ENCODE measurements around the gene PPM1G. TPM values are rescaled to one million over a fixed set of nuclear protein-coding genes. Genes with fewer than 3 reads are reported as not detected.
"Not testable (repeated sequence)": the region's sequence is repeated elsewhere in the genome, so short reads cannot be mapped to it uniquely, and the experiment has no call there.

The PPM1G gene
- polyA plus RNA-seq, 1 donor, result 66.4 TPM

GRCh38 chr2:27362678-27363420 is 46.5 kb downstream of the PPM1G start:
- WGBS (ENCODE audit: insufficient coverage, low lambda C conversion rate), result 100% methylated on average over 1 of the region's 4 CpGs
- H3K4me3 ChIP-seq (ENCODE audit: low read length), result no peak overlapping the region
- H3K27ac ChIP-seq (ENCODE audit: low read length), result no peak overlapping the region
- H3K4me1 ChIP-seq (ENCODE audit: control insufficient read depth, insufficient read depth, low read length), result peaks cover under 1% of the 10 kb centered on the region
- no peak for DNase-seq
- H3K9me3 ChIP-seq (ENCODE audit: control insufficient read depth, low read depth, low read length), result no peaks in the 10 kb centered on the region
- H3K27me3 ChIP-seq (ENCODE audit: control insufficient read depth, insufficient read depth, low read length), result no peaks in the 10 kb centered on the region
- peaks cover 44% of the 10 kb centered on the region for H3K36me3 ChIP-seq (ENCODE audit: control insufficient read depth, insufficient read depth, low read length)

DNA sequence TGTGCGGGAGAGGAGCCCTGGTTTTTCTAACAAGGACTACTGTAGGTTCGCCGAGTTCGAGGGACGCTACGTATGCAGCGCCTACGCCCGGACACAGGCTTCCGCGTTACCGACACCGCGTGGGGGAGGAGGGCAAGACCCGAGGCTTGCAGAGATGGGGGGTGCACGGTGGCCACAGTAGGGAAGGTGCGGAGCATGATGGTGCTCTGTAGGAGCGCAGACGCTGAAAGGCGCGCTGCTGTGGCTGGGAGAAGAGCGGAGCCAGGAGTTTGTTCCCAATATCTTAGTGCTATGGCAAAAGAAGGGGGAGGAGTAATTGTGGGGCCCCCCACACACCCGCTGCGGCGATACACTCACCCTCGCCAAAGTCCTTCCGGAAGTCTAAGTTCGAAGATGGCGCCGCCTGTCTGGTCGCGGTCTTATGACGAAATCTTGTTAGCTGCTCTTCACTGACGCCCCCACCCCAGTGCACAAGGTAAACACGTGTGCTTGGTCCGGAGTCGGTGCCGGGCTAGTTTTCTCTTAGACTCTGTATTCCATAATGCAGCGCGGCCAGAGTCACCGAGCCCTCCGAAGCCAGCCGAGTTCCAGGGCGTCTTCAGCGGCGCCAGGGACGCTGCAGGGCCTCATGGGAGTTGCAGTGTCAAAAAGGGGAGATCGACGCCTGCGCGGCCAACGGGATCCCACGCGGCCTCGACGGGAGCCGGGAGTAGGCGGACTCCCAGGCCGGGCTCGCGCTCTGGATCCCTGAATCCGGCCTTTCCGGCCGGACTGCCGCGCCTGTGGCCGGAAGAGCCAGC is 52.8 kb downstream of the PPM1G start, which contains the start of gene GTF3C2:
TSS of gene GTF3C2 (minus strand) at position 383 of the 800 bp plus-strand sequence. CDS start 13,210 bp downstream, outside the sequence.
- no CpG with 5 or more reads among the region's 67 CpGs for WGBS (ENCODE audit: insufficient coverage, low lambda C conversion rate)
- Histone ChIP-seq H3K27ac (ENCODE audit: low read length) (peak within 1 kb of the TSS; percentile 92), H3K4me3 (ENCODE audit: low read length) (peak within 1 kb of the TSS; percentile 77), H3K4me1 (ENCODE audit: control insufficient read depth, insufficient read depth, low read length) (peaks cover 14% of the 10 kb centered on the region), H3K36me3 (ENCODE audit: control insufficient read depth, insufficient read depth, low read length) (no peaks in the 10 kb centered on the region), H3K9me3 (ENCODE audit: control insufficient read depth, low read depth, low read length) (no peaks in the 10 kb centered on the region), H3K27me3 (ENCODE audit: control insufficient read depth, insufficient read depth, low read length) (no peaks in the 10 kb centered on the region)
- peak; percentile 96 to 99 for DNase-seq

- H3K36me3 ChIP-seq (ENCODE audit: control insufficient read depth, insufficient read depth, low read length), result no peaks in the 10 kb centered on the region
- H3K9me3 ChIP-seq (ENCODE audit: control insufficient read depth, low read depth, low read length), result no peaks in the 10 kb centered on the region
- peak overlapping the region; percentile 92 for H3K27ac ChIP-seq (ENCODE audit: low read length)
- peak in 1 of 2 donors; percentile 66 for DNase-seq
- H3K4me3 ChIP-seq (ENCODE audit: low read length), result peak overlapping the region; percentile 77
- no CpG with 5 or more reads among the region's 12 CpGs for WGBS (ENCODE audit: insufficient coverage, low lambda C conversion rate)
- H3K4me1 ChIP-seq (ENCODE audit: control insufficient read depth, insufficient read depth, low read length), result peaks cover 14% of the 10 kb centered on the region
- H3K27me3 ChIP-seq (ENCODE audit: control insufficient read depth, insufficient read depth, low read length), result no peaks in the 10 kb centered on the region
Observed at GRCh38 chr2:27356056-27356381, 53.4 kb downstream of the PPM1G start.

DNA sequence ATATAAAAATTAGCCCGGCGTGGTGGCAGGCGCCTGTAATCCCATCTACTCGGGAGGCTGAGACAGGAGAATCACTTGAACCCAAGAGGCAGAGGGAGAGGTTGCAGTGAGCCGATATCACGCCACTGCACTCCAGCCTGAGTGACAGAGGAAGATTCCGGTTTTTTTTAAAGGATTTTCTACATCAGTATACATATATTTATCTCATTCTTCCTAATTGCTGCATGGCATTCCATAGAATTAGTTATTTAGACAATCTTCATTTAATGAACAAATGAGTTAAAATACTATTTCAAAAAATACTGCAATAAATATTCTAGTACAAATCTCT is 54.8 kb downstream of the PPM1G start:
- Histone ChIP-seq H3K27me3 (ENCODE audit: control insufficient read depth, insufficient read depth, low read length) (no peaks in the 10 kb centered on the region), H3K36me3 (ENCODE audit: control insufficient read depth, insufficient read depth, low read length) (peaks cover 2% of the 10 kb centered on the region), H3K9me3 (ENCODE audit: control insufficient read depth, low read depth, low read length) (no peaks in the 10 kb centered on the region), H3K27ac (ENCODE audit: low read length) (no peak overlapping the region), H3K4me1 (ENCODE audit: control insufficient read depth, insufficient read depth, low read length) (peaks cover 14% of the 10 kb centered on the region), H3K4me3 (ENCODE audit: low read length) (no peak overlapping the region)
- DNase-seq, result no peak
- 97% methylated on average over 6 of the region's 7 CpGs for WGBS (ENCODE audit: insufficient coverage, low lambda C conversion rate)

GRCh38 chr2:27353762-27354596 is 55.4 kb downstream of the PPM1G start:
- Histone ChIP-seq H3K36me3 (ENCODE audit: control insufficient read depth, insufficient read depth, low read length) (peaks cover 2% of the 10 kb centered on the region), H3K27me3 (ENCODE audit: control insufficient read depth, insufficient read depth, low read length) (no peaks in the 10 kb centered on the region), H3K4me3 (ENCODE audit: low read length) (no peak overlapping the region), H3K4me1 (ENCODE audit: control insufficient read depth, insufficient read depth, low read length) (peaks cover 14% of the 10 kb centered on the region), H3K9me3 (ENCODE audit: control insufficient read depth, low read depth, low read length) (no peaks in the 10 kb centered on the region), H3K27ac (ENCODE audit: low read length) (no peak overlapping the region)
- DNase-seq, result peak in 1 of 2 donors; percentile 53
- 94% methylated on average over 2 of the region's 7 CpGs for WGBS (ENCODE audit: insufficient coverage, low lambda C conversion rate)

DNA sequence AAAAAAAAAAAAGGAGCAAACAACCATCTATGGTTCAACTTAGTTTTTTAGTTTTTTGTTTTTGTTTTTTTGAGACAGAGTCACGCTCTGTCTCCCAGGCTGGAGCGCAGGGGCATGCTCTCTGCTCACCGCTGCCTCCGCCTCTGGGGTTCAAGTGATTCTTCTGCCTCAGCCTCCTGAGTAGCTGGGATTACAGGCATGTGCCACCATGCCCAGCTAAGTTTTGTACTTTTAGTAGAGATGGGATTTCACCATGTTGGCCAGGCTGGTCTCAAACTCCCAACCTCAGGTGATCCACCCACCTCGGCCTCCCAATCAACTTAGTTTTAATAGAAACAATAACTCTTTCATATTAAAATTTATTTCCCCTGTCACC is 56.0 kb downstream of the PPM1G start:
- not testable (repeated sequence) for DNase-seq

DNA sequence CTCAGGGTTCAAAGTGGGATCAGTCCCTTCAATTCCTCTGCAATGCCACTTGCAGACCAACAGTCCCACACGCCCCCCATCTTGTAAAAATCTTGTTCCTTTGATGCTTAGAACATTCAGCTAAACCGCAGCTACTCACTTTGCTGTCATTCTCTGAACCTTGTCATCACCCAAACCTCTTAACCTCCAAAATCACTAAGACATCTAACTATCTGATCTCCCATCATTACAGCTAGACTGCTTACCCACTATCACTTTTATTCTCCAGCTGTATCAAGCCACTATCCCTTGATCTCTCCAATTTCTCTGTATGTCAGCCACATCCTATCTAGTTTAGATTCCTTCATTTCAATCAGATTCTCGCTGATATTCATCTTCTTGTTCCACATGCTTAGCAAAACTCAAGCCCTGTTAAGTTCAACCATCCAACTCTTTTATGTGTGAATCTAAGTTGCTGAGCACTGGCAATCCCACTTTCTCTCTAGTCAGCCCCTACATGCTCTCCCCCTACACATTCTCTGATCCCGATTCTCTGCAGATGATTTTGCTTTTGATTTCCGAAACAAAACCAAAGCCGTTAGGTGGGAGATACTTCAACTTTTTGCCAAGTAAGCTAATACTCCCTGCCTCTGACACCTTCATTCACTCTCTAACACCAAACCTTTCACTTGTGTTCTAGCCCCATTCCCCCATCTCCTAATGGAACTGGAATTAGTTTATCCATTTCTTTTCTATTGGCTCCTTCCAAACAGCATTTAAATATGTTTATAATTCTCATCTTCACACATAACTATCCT is 57.4 kb downstream of the PPM1G start:
- H3K4me1 ChIP-seq (ENCODE audit: control insufficient read depth, insufficient read depth, low read length), result peaks cover 10% of the 10 kb centered on the region
- no peak for DNase-seq
- WGBS (ENCODE audit: insufficient coverage, low lambda C conversion rate), result 84% methylated on average over 5 of the region's 6 CpGs

More for the DNA sequence above, 56.0 kb downstream of the PPM1G start:
- peaks cover 14% of the 10 kb centered on the region for H3K4me1 ChIP-seq (ENCODE audit: control insufficient read depth, insufficient read depth, low read length)
- H3K27me3 ChIP-seq (ENCODE audit: control insufficient read depth, insufficient read depth, low read length); H3K27ac ChIP-seq (ENCODE audit: low read length); H3K9me3 ChIP-seq (ENCODE audit: control insufficient read depth, low read depth, low read length); H3K36me3 ChIP-seq (ENCODE audit: control insufficient read depth, insufficient read depth, low read length); H3K4me3 ChIP-seq (ENCODE audit: low read length): not testable (repeated sequence)
- no CpG with 5 or more reads among the region's 5 CpGs for WGBS (ENCODE audit: insufficient coverage, low lambda C conversion rate)

DNA sequence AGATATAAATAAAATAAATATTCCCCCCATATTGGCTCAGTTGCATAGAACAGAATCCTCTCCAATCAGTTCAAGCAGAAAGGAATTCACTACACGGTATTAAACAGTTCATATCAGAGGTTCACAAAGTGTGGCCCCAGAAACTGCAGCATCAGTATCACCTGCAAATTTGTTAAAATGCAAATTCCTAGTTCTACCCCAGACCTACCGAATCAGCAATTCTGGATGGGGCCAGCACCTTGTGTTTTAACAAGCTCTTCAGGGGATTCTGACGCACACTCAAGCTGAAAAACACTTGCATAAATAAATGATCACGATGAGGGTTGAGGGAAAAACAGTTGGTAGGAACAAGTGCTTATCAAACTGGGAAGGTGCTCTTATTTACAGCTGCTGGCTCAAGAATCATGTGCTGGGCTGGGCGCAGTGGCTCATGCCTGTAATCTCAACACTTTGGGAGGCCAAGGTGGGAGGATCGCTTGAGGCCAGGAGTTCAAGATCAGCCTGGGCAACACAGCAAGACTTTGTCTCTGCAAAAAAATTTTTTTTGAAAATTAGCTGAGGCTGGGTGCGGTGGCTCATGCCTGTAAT is 59.2 kb downstream of the PPM1G start:
- 67% methylated on average over 1 of the region's 7 CpGs for WGBS (ENCODE audit: insufficient coverage, low lambda C conversion rate)
- peaks cover 10% of the 10 kb centered on the region for H3K4me1 ChIP-seq (ENCODE audit: control insufficient read depth, insufficient read depth, low read length)

More for the DNA sequence above, 57.4 kb downstream of the PPM1G start:
- H3K27ac ChIP-seq (ENCODE audit: low read length), result no peak overlapping the region
- peaks cover 6% of the 10 kb centered on the region for H3K36me3 ChIP-seq (ENCODE audit: control insufficient read depth, insufficient read depth, low read length)
- H3K27me3 ChIP-seq (ENCODE audit: control insufficient read depth, insufficient read depth, low read length), result no peaks in the 10 kb centered on the region
- H3K4me3 ChIP-seq (ENCODE audit: low read length), result no peak overlapping the region
- H3K9me3 ChIP-seq (ENCODE audit: control insufficient read depth, low read depth, low read length), result no peaks in the 10 kb centered on the region

DNA sequence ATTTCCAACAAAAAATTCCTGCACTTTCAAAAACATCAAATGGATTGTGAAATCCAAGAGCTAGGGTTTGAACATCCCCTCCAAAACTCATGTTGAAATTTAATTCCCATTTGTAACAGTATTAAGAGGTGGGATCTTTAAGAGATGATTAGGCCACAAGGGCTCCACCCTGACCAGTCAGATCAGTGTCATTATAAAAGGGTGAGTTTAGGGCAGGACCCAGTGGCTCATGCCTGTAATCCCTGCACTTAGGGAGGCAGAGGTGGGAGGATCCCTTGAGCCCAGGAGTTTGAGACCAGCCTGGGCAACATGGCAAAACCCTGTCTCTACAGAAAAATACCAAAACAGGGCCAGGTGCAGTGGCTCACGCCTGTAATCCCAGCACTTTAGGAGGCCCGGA is 61.8 kb downstream of the PPM1G start:
- Histone ChIP-seq H3K27ac (ENCODE audit: low read length) (no peak overlapping the region), H3K36me3 (ENCODE audit: control insufficient read depth, insufficient read depth, low read length) (peaks cover 13% of the 10 kb centered on the region), H3K9me3 (ENCODE audit: control insufficient read depth, low read depth, low read length) (no peaks in the 10 kb centered on the region), H3K4me3 (ENCODE audit: low read length) (no peak overlapping the region), H3K27me3 (ENCODE audit: control insufficient read depth, insufficient read depth, low read length) (no peaks in the 10 kb centered on the region), H3K4me1 (ENCODE audit: control insufficient read depth, insufficient read depth, low read length) (no peaks in the 10 kb centered on the region)
- WGBS (ENCODE audit: insufficient coverage, low lambda C conversion rate), result no CpG with 5 or more reads among the region's 2 CpGs
- DNase-seq, result no peak

More for the DNA sequence above, 59.2 kb downstream of the PPM1G start:
- Histone ChIP-seq H3K9me3 (ENCODE audit: control insufficient read depth, low read depth, low read length) (no peaks in the 10 kb centered on the region), H3K36me3 (ENCODE audit: control insufficient read depth, insufficient read depth, low read length) (peaks cover 6% of the 10 kb centered on the region), H3K27ac (ENCODE audit: low read length) (no peak overlapping the region), H3K4me3 (ENCODE audit: low read length) (no peak overlapping the region), H3K27me3 (ENCODE audit: control insufficient read depth, insufficient read depth, low read length) (no peaks in the 10 kb centered on the region)
- DNase-seq, result no peak

Data from large intestine (tissue), 3 donors.